H1 (cell line): ENCODE data around the gene MROH8. TPM values are rescaled to one million over a fixed set of nuclear protein-coding genes. Genes with fewer than 3 reads are reported as not detected.
A peak's percentile ranks its signal among the peaks of the same experiment; 100 is the strongest.

Experiments
- CTCF ChIA-PET: fragments of 300-600 bp; sonication (Branson Sonifier 250); formaldehyde crosslinking; loops from one replicate; lab custom pipeline; 2021; ENCODE audit not compliant: partially characterized antibody; lab: Charles Lee
- POLR2A ChIA-PET: fragments of 300-600 bp; sonication (Branson Sonifier 250); formaldehyde crosslinking; loops from one replicate; lab custom pipeline; 2021; ENCODE audit warnings: inconsistent platforms; ENCODE audit not compliant: partially characterized antibody; lab: Charles Lee
- DNase-seq, 2 experiments: peaks; one replicate each; pipeline versions ENCODE4 v3.0.0 to v3.0.0-alpha.2; 2010 to 2022; ENCODE audit warnings: low spot score in 2 of 2, low read depth in 1 of 2, mixed read lengths in 1 of 2
- FAIRE-seq: peaks from 2 replicates; lab custom pipeline; 2011; peaks lifted over from hg19 to GRCh38; lab: Jason Lieb, UNC
- H2AFZ ChIP-seq: 2 replicates; pipeline ENCODE4 v1.8.1; 2012; ENCODE audit warnings: low read length, inconsistent platforms
- H2AK5ac ChIP-seq: 2 replicates; pipeline ENCODE4 v1.6.1; 2013; ENCODE audit warnings: low read depth, low read length
- H2BK120ac ChIP-seq: replicated peaks from 2 replicates; pipeline ENCODE3; 2013; ENCODE audit warnings: low read depth, low read length, inconsistent platforms
- H2BK12ac ChIP-seq: 2 replicates; pipeline ENCODE4 v1.6.1; 2013; ENCODE audit warnings: low read depth, low read length
- H2BK15ac ChIP-seq: 2 replicates; pipeline ENCODE4 v1.6.1; 2013; ENCODE audit warnings: low read length
- H2BK20ac ChIP-seq: 2 replicates; pipeline ENCODE4 v1.6.1; 2013; ENCODE audit warnings: low read length
- H2BK5ac ChIP-seq: 2 replicates; pipeline ENCODE4 v1.6.1; 2013; ENCODE audit warnings: low read depth, low read length
- H3K14ac ChIP-seq: 2 replicates; pipeline ENCODE4 v1.6.1; 2013; ENCODE audit warnings: inconsistent platforms; ENCODE audit not compliant: insufficient read length
- H3K18ac ChIP-seq: 2 replicates; pipeline ENCODE4 v1.6.1; 2013; ENCODE audit warnings: low read length; ENCODE audit errors: extremely low read depth
- H3K23ac ChIP-seq: 2 replicates; pipeline ENCODE4 v1.6.1; 2013; ENCODE audit warnings: inconsistent platforms; ENCODE audit not compliant: insufficient read length
- H3K23me2 ChIP-seq: 2 replicates; pipeline ENCODE4 v1.6.1; 2013; ENCODE audit warnings: low read depth, low read length
- H3K27ac ChIP-seq: 2 replicates; pipeline ENCODE4 v1.6.1; 2011; ENCODE audit warnings: low read depth, low read length, inconsistent platforms
- H3K27me3 ChIP-seq, 4 experiments: replicated peaks in 1 of 4; 1 replicate in 1 of 4; 2 replicates in 3 of 4; pipeline versions ENCODE4 v1.6.1 to v1.8.1; 2011 to 2013; ENCODE audit warnings: low read length in 3 of 4, mild to moderate bottlenecking in 3 of 4, inconsistent platforms in 2 of 4, mixed read lengths in 2 of 4, moderate library complexity in 1 of 4; ENCODE audit not compliant: control insufficient read depth in 3 of 4, insufficient read depth in 3 of 4; ENCODE audit errors: extremely low read depth in 1 of 4
- H3K36me3 ChIP-seq, 4 experiments: 2 replicates each; pipeline versions ENCODE4 v1.6.1 to v1.8.1; 2011 to 2013; ENCODE audit warnings: mild to moderate bottlenecking in 4 of 4, low read length in 3 of 4, moderate library complexity in 2 of 4, control low read depth in 1 of 4, inconsistent platforms in 1 of 4; ENCODE audit not compliant: insufficient read depth in 4 of 4, control insufficient read depth in 2 of 4
- H3K4ac ChIP-seq: replicated peaks from 2 replicates; pipeline ENCODE3; 2013; ENCODE audit warnings: low read length, low read depth, mixed read lengths, inconsistent platforms; ENCODE audit not compliant: insufficient read length
- H3K4me1 ChIP-seq, 4 experiments: replicated peaks in 1 of 4; 1 replicate in 1 of 4; 2 replicates in 3 of 4; pipeline versions ENCODE4 v1.6.1 to v1.8.1; 2011 to 2013; ENCODE audit warnings: low read length in 3 of 4, inconsistent platforms in 2 of 4, mixed read lengths in 1 of 4; ENCODE audit not compliant: insufficient read depth in 4 of 4, control insufficient read depth in 3 of 4
- H3K4me2 ChIP-seq, 2 experiments: 2 replicates each; pipeline versions ENCODE4 v1.6.1 to v1.8.1; 2011 to 2013; ENCODE audit warnings: low read depth in 2 of 2, low read length in 2 of 2, control low read depth in 1 of 2, inconsistent platforms in 1 of 2, mild to moderate bottlenecking in 1 of 2; ENCODE audit not compliant: insufficient read depth in 1 of 2
- H3K4me3 ChIP-seq, 4 experiments: fragments of 200-600, 300-600 bp in 1 of 4; sonication (generic), shearing (Covaris generic), sonication (Bioruptor Twin) in 1 of 4; 2 replicates each; pipeline versions ENCODE4 v1.5.1 to v1.8.1; 2011 to 2016; ENCODE audit warnings: low read length in 4 of 4, low read depth in 3 of 4, control low read depth in 2 of 4, inconsistent platforms in 2 of 4, mild to moderate bottlenecking in 2 of 4, mixed read lengths in 1 of 4, moderate library complexity in 1 of 4; ENCODE audit not compliant: insufficient read depth in 2 of 4; ENCODE audit errors: extremely low read depth in 1 of 4
- H3K56ac ChIP-seq: replicated peaks from 2 replicates; pipeline ENCODE3; 2013; ENCODE audit warnings: low read depth, mild to moderate bottlenecking, mixed read lengths, low read length, inconsistent platforms; ENCODE audit not compliant: insufficient read length
- H3K79me1 ChIP-seq: 2 replicates; pipeline ENCODE4 v1.6.1; 2013; ENCODE audit warnings: low read depth, low read length, control low read depth
- H3K79me2 ChIP-seq, 2 experiments: 2 replicates each; pipeline versions ENCODE4 v1.6.1 to v1.8.1; 2012 to 2013; ENCODE audit warnings: low read length in 2 of 2, mild to moderate bottlenecking in 2 of 2, inconsistent platforms in 1 of 2; ENCODE audit not compliant: insufficient read depth in 2 of 2, control insufficient read depth in 1 of 2
- H3K9ac ChIP-seq, 4 experiments: replicated peaks in 1 of 4; 1 replicate in 1 of 4; 2 replicates in 3 of 4; pipeline versions ENCODE4 v1.6.1 to v1.8.1; 2011 to 2013; ENCODE audit warnings: low read depth in 3 of 4, low read length in 3 of 4, control low read depth in 2 of 4, mild to moderate bottlenecking in 2 of 4, moderate library complexity in 2 of 4, inconsistent platforms in 1 of 4; ENCODE audit errors: extremely low read depth in 1 of 4
- H3K9me3 ChIP-seq, 2 experiments: 2 replicates each; pipeline versions ENCODE4 v1.6.1 to v1.8.1; 2012 to 2013; ENCODE audit warnings: mild to moderate bottlenecking in 2 of 2, moderate library complexity in 2 of 2, control low read depth in 1 of 2, inconsistent platforms in 1 of 2, low read depth in 1 of 2, low read length in 1 of 2, mixed read lengths in 1 of 2; ENCODE audit not compliant: insufficient read depth in 2 of 2
- H4K20me1 ChIP-seq, 2 experiments: replicated peaks in 1 of 2; 2 replicates each; pipeline versions ENCODE3 to v1.8.1; 2011 to 2013; ENCODE audit warnings: inconsistent platforms in 2 of 2, low read length in 2 of 2, mild to moderate bottlenecking in 1 of 2; ENCODE audit not compliant: insufficient read depth in 2 of 2, control insufficient read depth in 1 of 2
- H4K5ac ChIP-seq: 2 replicates; pipeline ENCODE4 v1.6.1; 2013; ENCODE audit warnings: low read length, low read depth, mixed read lengths, inconsistent platforms; ENCODE audit not compliant: insufficient read length
- H4K8ac ChIP-seq: 2 replicates; pipeline ENCODE4 v1.8.0; 2013; ENCODE audit warnings: mild to moderate bottlenecking, moderate library complexity, low read length, inconsistent platforms; ENCODE audit not compliant: insufficient read depth; ENCODE audit errors: extremely low read depth
- H4K91ac ChIP-seq: replicated peaks from 2 replicates; pipeline ENCODE3; 2013; ENCODE audit warnings: low read length, mixed read lengths, inconsistent platforms; ENCODE audit not compliant: insufficient read length
- BCL11A ChIP-seq, 2 experiments: IDR thresholded peaks; one replicate each; pipeline ENCODE4 v1.6.1; 2011; ENCODE audit warnings: low read depth in 2 of 2, low read length in 2 of 2, mild to moderate bottlenecking in 2 of 2
- CBX5 ChIP-seq: fragments of 300-800, 300-1000 bp; sonication (generic); IDR thresholded peaks from 2 replicates; pipeline ENCODE4 v1.7.1; 2016; ENCODE audit warnings: antibody characterized with exemption, low read length, low read depth
- EP300 ChIP-seq, 2 experiments: IDR thresholded peaks; 1 replicate in 1 of 2; 2 replicates in 1 of 2; pipeline ENCODE4 v1.6.1; 2011 to 2012; ENCODE audit warnings: low read depth in 2 of 2, low read length in 2 of 2, mild to moderate bottlenecking in 2 of 2, borderline replicate concordance in 1 of 2, inconsistent platforms in 1 of 2, moderate library complexity in 1 of 2
- NRF1 ChIP-seq: IDR thresholded peaks from 2 replicates; pipeline ENCODE4 v1.6.1; 2011; ENCODE audit warnings: mild to moderate bottlenecking, low read depth, low read length, improper control_type of control experiment
- SP1 ChIP-seq: IDR thresholded peaks from 2 replicates; pipeline ENCODE4 v1.6.1; 2011; ENCODE audit warnings: low read depth, low read length
- WGBS, 2 experiments: shearing (Covaris generic) in 1 of 2; methylation state at CpG; one replicate each; pipeline versions ENCODE4 v1.1.6 to v1.1.7; 2013 to 2015; ENCODE audit warnings: low lambda C conversion rate in 2 of 2, mixed read lengths in 2 of 2, inconsistent platforms in 1 of 2, low coverage in 1 of 2, missing lambda C conversion rate in 1 of 2; ENCODE audit not compliant: insufficient replicate concordance in 2 of 2, insufficient coverage in 1 of 2, insufficient read length in 1 of 2; ENCODE audit errors: extremely low coverage in 1 of 2, missing lambda C conversion rate in 1 of 2; 5-methylcytosine and 5-hydroxymethylcytosine counted together
- polyA plus RNA-seq, 7 experiments: library from polyadenylated mRNA; depleted of rRNA in 3 of 7; stranded (reverse) in 5 of 7; unstranded in 2 of 7; fragments of >200 nt in 5 of 7; fragments of 200-250 nt in 2 of 7; gene quantifications; 1 replicate in 5 of 7; 2 replicates in 1 of 7; 4 replicates in 1 of 7; pipeline versions ENCODE4 v1.2.1 to v1.2.3, GENCODE V29; 2011 to 2013; ENCODE audit warnings: missing spikeins in 2 of 7, mixed read lengths in 2 of 7
- total RNA-seq: library from RNA; stranded (reverse); fragmentation: NEBNext Ultra II Directional; extraction: Animal tissue kit (Norgen Biotek cat#: 25700); gene quantifications from 2 replicates; pipeline ENCODE4 v1.2.1, GENCODE V29; 2021

MROH8 gene
- total and polyA plus RNA-seq, 2 of the 8 experiments (the other 6 are each of a cell fraction or from before 2014, with no cell fraction given) = 0.50 to 0.86 TPM

GRCh38 chr20:37193821-37194220 is 14.5 kb upstream of the MROH8 start:
- CTCF ChIA-PET = interaction anchor here (0.7 to 2.8 kb wide), 10 partner anchors 8 to 320 kb away, joined by 3 to 21 read pairs (median 4); partner anchors contain the start of genes MROH8 and RPN2

More at GRCh38 chr20:37193821-37194220, 14.5 kb upstream of the MROH8 start:
- no peak overlapping the region for H4K5ac ChIP-seq
- H3K79me1 ChIP-seq = peaks cover 19% of the 10 kb centered on the region
- no peak overlapping the region for H3K56ac ChIP-seq
- WGBS, 2 experiments = 95% methylated on average over 8 of the region's 8 CpGs; no CpG with 5 or more reads in 1 of the 2 experiments
- no peak overlapping the region for H4K91ac ChIP-seq
- no peak overlapping the region for H4K8ac ChIP-seq
- peaks cover 12 to 27% of the 10 kb centered on the region in 2 experiments for H4K20me1 ChIP-seq
- no peak for DNase-seq
- H2BK5ac ChIP-seq = 0 out of 2 replicates have a peak overlapping the region, but pooled peaks have one; percentile 9
- no peaks in the 10 kb centered on the region for H3K4me1 ChIP-seq
- no peak overlapping the region for H2BK15ac ChIP-seq
- no peak overlapping the region for H3K14ac ChIP-seq
- H3K23ac ChIP-seq = no peak overlapping the region
- no peaks in the 10 kb centered on the region for H3K9me3 ChIP-seq
- no peak overlapping the region for H3K4me3 ChIP-seq
- no peak overlapping the region for H3K4ac ChIP-seq
- H3K27me3 ChIP-seq = no peaks in the 10 kb centered on the region
- H3K4me2 ChIP-seq = no peak overlapping the region
- H3K27ac ChIP-seq = no peak overlapping the region
- FAIRE-seq = no peak
- no peak overlapping the region for H3K9ac ChIP-seq
- no peak overlapping the region for H3K18ac ChIP-seq
- no peak overlapping the region for H2AFZ ChIP-seq
- no peak overlapping the region for H2BK120ac ChIP-seq
- H2BK12ac ChIP-seq = no peak overlapping the region
- H3K23me2 ChIP-seq = no peaks in the 10 kb centered on the region
- H3K79me2 ChIP-seq = peaks cover 18 to 93% of the 10 kb centered on the region in 2 experiments
- H2BK20ac ChIP-seq = no peak overlapping the region
- H2AK5ac ChIP-seq = no peak overlapping the region
- peaks cover under 1 to 37% (median 8%) of the 10 kb centered on the region in 4 experiments; a peak in 6 of 8 replicates for H3K36me3 ChIP-seq
- POLR2A ChIA-PET = no interaction called here
- TF ChIP-seq EP300 (IDR thresholded peaks at IDR 0.05; ENCODE audit: borderline replicate concordance in 1 of 2, low read depth in 2 of 2, low read length in 2 of 2) = no peak
- TF ChIP-seq CBX5 = no peak
- no peak for TF ChIP-seq NRF1
- TF ChIP-seq SP1 = no peak
- no peak for TF ChIP-seq BCL11A (IDR thresholded peaks at IDR 0.05; ENCODE audit: low read depth in 2 of 2, low read length in 2 of 2)
